ENCODE measurements around the gene CARHSP1.

The CARHSP1 gene

GRCh38 chr16:8808613-8809353, 60.0 kb downstream of the CARHSP1 start:
- no peaks in the 10 kb centered on the region for H3K79me2 ChIP-seq (ENCODE audit: insufficient read depth, low read length)

GRCh38 chr16:8808009-8808408, 60.8 kb downstream of the CARHSP1 start:
- peaks cover 50% of the 10 kb centered on the region; the same call in 1 of the 2 replicates for H3K36me3 ChIP-seq (ENCODE audit: insufficient read depth, low read length)
- no peaks in the 10 kb centered on the region for H3K9me3 ChIP-seq (ENCODE audit: insufficient read depth, low read depth, low read length)
- H3K9me2 ChIP-seq (replicated peaks; ENCODE audit: low read depth, low read length), result no peaks in the 10 kb centered on the region
- no peak overlapping the region for H3K4me2 ChIP-seq (ENCODE audit: low read depth, low read length, poor library complexity, severe bottlenecking)
- H3K79me2 ChIP-seq (ENCODE audit: insufficient read depth, low read length), result no peaks in the 10 kb centered on the region
- no peaks in the 10 kb centered on the region for H3F3A ChIP-seq (ENCODE audit: low read depth)
- H3K4me3 ChIP-seq (ENCODE audit: low read length, poor library complexity, severe bottlenecking), result no peak overlapping the region
- H3K9ac ChIP-seq (ENCODE audit: low read depth, low read length, poor library complexity, severe bottlenecking), result no peak overlapping the region
- H3K27me3 ChIP-seq (ENCODE audit: insufficient read depth, low read length, poor library complexity, severe bottlenecking), result no peaks in the 10 kb centered on the region
- no peaks in the 10 kb centered on the region for H3K4me1 ChIP-seq (ENCODE audit: insufficient read depth, low read length, poor library complexity, severe bottlenecking)
- no peak overlapping the region for H2AFZ ChIP-seq (ENCODE audit: low read length)
- no peaks in the 10 kb centered on the region for H4K20me1 ChIP-seq (ENCODE audit: insufficient read depth, low read length, poor library complexity, severe bottlenecking)
- TF ChIP-seq, protein P1, sequence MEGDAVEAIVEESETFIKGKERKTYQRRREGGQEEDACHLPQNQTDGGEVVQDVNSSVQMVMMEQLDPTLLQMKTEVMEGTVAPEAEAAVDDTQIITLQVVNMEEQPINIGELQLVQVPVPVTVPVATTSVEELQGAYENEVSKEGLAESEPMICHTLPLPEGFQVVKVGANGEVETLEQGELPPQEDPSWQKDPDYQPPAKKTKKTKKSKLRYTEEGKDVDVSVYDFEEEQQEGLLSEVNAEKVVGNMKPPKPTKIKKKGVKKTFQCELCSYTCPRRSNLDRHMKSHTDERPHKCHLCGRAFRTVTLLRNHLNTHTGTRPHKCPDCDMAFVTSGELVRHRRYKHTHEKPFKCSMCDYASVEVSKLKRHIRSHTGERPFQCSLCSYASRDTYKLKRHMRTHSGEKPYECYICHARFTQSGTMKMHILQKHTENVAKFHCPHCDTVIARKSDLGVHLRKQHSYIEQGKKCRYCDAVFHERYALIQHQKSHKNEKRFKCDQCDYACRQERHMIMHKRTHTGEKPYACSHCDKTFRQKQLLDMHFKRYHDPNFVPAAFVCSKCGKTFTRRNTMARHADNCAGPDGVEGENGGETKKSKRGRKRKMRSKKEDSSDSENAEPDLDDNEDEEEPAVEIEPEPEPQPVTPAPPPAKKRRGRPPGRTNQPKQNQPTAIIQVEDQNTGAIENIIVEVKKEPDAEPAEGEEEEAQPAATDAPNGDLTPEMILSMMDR (conservative IDR thresholded peaks at IDR 0.05; ENCODE audit: low read length), result no peak
- TF ChIP-seq EZH2phosphoT487 (IDR thresholded peaks at IDR 0.05; ENCODE audit: borderline replicate concordance), result no peak

More at GRCh38 chr16:8808613-8809353, 60.0 kb downstream of the CARHSP1 start:
- Histone ChIP-seq H3K4me2 (ENCODE audit: low read depth, low read length, poor library complexity, severe bottlenecking) (no peak overlapping the region), H3K4me1 (ENCODE audit: insufficient read depth, low read length, poor library complexity, severe bottlenecking) (no peaks in the 10 kb centered on the region), H4K20me1 (ENCODE audit: insufficient read depth, low read length, poor library complexity, severe bottlenecking) (no peaks in the 10 kb centered on the region), H3K4me3 (ENCODE audit: low read length, poor library complexity, severe bottlenecking) (no peak overlapping the region), H3K9ac (ENCODE audit: low read depth, low read length, poor library complexity, severe bottlenecking) (no peak overlapping the region), H3F3A (ENCODE audit: low read depth) (no peaks in the 10 kb centered on the region), H3K9me3 (ENCODE audit: insufficient read depth, low read depth, low read length) (no peaks in the 10 kb centered on the region), H3K9me2 (replicated peaks; ENCODE audit: low read depth, low read length) (no peaks in the 10 kb centered on the region), H3K36me3 (ENCODE audit: insufficient read depth, low read length) (peaks cover 52% of the 10 kb centered on the region; the same call in 1 of the 2 replicates), H3K27me3 (ENCODE audit: insufficient read depth, low read length, poor library complexity, severe bottlenecking) (no peaks in the 10 kb centered on the region), H2AFZ (ENCODE audit: low read length) (no peak overlapping the region)
- TF ChIP-seq, protein P1 (conservative IDR thresholded peaks at IDR 0.05; ENCODE audit: low read length), result no peak

DNA sequence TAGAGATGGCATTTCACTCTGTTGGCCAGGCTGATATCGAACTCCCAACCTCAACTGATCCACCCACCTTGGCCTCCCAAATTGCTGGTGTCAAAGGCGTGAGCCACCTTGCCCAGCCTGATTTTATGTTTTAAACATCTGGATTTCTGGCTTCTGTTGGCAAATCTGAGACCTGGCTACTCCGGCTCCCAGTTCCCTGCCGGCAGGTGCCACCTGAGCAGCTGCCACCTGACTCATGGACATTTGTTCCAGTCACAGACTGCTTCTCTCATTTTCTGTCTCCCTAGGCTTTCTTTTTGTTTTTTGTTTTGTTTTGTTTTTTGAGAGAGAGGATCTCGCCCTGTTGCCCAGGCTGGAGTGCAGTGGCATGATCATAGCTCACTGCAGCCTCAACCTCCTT, 61.6 kb downstream of the CARHSP1 start:
- Histone ChIP-seq H3K4me3 (ENCODE audit: low read length, poor library complexity, severe bottlenecking) (no peak overlapping the region), H3K36me3 (ENCODE audit: insufficient read depth, low read length) (peaks cover 46% of the 10 kb centered on the region; the same call in 1 of the 2 replicates), H3K9ac (ENCODE audit: low read depth, low read length, poor library complexity, severe bottlenecking) (no peak overlapping the region), H4K20me1 (ENCODE audit: insufficient read depth, low read length, poor library complexity, severe bottlenecking) (no peaks in the 10 kb centered on the region), H3K4me2 (ENCODE audit: low read depth, low read length, poor library complexity, severe bottlenecking) (no peak overlapping the region), H3K79me2 (ENCODE audit: insufficient read depth, low read length) (no peaks in the 10 kb centered on the region), H2AFZ (ENCODE audit: low read length) (no peak overlapping the region), H3K27me3 (ENCODE audit: insufficient read depth, low read length, poor library complexity, severe bottlenecking) (no peaks in the 10 kb centered on the region), H3K9me3 (ENCODE audit: insufficient read depth, low read depth, low read length) (no peaks in the 10 kb centered on the region), H3K4me1 (ENCODE audit: insufficient read depth, low read length, poor library complexity, severe bottlenecking) (no peaks in the 10 kb centered on the region), H3F3A (ENCODE audit: low read depth) (no peaks in the 10 kb centered on the region), H3K9me2 (replicated peaks; ENCODE audit: low read depth, low read length) (no peaks in the 10 kb centered on the region)
- TF ChIP-seq, protein P1 (conservative IDR thresholded peaks at IDR 0.05; ENCODE audit: low read length), result no peak

Data from Loucy (cell line).